ENCODE measurements around the gene CARD11.

CARD11 gene

DNA sequence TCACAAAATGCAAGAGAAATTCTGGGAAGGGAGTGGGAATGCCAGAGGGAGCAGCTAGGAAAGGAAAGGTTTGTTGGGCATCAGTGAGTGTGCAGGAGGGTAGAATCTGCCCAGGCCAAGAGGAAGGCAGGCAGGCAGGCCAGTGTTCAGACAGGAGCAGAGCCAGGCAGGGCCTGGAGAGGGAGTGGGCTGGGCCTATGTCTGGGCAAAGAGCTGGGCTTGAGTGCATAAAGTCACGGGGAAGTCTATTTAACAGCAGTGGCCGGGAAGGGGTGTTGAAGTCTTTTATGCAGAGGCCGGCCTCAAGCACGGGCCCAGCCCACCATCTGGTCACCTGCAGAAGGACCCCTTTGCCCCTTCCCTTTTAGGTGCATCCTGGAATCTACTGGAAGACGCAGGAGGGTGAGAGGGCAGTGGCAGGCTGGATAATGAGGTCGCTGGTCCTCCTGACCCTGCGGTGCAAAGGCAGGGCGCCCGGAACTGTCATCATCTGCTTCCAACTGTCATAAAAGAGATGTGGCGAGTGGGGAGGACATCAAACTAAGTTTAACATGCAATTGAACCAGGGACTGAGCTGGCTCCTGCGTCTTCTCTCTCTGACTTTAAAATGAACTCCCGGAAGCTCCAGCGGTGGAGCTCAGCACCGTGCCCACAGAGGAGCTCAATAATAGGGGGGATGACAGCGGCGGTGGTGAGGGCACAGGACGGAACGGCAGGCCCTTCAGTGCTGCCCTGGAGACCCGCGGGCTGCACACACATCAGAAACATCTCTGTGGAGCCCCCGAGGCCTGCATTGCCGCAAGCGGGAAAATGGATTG, 29.5 kb downstream of the CARD11 start:
- no peak for DNase-seq

DNA sequence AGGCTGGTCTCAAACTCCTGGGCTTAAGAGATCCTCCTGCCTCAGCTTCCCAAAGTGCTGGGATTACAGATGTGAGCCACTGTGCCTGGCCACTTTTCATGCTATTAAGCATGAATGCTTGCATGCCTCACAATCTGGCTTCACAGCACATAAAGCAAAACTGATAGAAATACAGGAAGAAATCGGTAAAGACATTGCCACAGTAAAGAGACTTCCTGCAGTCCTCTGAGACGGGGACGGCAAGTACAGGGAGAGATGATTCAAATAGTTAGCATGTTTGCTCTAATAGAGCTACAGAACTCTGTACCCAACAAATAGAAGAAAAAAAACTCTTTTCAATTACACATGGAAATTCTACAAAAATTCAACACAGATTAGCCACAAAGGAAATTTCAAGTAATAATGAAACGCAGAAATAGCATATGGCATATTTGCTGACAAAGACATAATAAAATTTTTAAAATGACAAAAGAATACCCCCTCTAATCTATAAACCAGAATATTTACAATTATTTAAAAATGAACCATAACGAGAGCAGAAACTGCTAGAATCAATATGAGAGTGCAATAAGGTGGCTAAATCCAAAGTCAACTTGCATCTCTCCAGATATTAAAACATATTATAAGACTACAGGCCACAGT, 32.3 kb downstream of the CARD11 start:
- DNase-seq, result no peak

DNA sequence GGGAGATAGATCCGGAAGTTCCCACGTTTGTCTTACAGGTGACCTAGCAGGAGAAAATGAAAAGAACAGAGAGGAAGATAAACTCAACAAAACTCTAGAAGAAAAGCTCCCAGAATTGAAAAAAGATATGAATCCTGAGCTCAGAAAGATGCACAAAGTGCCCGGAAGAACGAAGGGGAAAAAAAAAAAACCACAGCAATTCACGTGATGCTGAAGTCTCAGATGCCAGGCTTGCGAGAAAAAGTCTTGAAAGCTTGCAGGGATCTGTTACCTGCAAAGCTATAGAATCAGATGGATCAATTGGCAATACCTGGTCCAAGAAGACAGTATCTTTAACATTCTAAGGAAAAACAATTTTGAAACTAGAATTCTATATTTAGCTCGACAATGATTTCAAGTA, 33.5 kb downstream of the CARD11 start:
- no peak for DNase-seq

DNA sequence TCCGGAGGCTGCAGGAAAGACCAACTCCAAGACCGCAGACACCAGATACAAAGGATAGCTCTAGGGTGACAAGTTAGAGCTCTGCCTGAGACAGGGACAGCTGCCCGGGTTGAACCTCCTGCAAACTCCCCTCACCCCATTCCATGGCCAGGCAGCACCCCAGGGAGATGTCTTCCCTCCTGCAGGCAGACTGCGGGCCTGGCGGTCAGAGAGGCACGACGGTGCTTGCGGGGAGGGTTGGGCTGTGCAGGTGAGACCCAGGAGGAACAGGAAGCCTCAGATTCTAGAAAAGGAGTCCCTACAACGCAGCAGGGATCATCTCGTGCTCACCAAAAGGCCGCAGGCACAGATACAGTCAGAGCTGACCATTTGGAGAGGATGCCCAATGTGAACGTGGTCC, 34.6 kb downstream of the CARD11 start:
- no peak for DNase-seq

DNA sequence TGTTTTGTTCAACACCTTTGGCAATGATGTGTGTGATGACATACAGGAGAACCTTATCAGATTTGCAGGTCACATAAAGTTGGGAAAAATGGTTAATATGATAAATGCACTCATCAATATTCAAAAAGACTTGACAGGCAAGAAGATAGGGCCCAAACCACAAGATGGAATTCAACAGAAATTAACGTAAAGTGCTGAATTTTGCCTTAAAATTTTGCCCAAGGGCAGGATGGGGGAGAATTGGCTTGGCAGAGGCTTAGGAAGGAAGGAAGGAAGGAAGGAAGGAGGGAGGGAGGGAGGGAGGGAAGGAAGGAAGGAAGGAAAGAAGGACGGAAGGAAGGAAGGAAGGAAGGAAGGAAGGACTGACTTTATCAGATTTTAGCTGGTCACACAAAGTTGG, 35.3 kb downstream of the CARD11 start:
- no peak for DNase-seq

DNA sequence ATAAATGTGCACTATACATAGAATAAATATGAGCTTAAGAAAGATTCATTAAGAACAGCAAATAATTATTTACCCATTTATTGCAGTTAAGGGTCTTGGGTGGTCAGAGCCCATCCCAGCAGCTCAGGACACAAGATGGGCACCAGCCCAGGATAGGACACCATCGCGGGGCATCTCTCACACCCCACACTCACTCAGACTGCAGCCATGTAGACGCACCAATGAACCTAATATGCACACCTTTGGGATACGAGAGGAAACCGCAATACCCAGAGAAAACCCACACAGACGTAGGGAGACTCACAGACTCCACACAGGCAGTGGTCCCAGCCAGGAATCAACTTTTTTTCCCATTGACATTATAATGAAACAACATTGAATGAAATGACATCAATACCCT, 36.0 kb downstream of the CARD11 start:
- no peak for DNase-seq

DNA sequence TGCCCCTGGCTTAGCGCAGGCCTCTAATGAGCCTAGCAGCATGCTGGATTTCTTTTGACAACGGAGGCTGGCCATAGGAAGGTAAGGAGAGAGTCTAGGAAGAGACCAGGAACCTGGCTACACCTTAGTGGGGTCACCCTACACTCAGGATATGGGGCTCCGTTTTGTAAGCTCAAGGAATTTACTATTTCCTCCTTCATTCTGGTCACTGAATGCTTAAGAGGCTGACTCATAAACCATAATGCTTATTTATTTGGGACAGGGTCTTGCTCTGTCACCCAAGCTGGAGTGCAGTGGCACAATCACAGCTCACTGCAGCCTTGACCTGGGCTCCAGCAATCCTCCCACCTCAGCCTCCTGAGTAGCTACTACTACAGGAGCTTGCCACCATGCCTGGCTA, 38.4 kb downstream of the CARD11 start:
- DNase-seq, result no peak

DNA sequence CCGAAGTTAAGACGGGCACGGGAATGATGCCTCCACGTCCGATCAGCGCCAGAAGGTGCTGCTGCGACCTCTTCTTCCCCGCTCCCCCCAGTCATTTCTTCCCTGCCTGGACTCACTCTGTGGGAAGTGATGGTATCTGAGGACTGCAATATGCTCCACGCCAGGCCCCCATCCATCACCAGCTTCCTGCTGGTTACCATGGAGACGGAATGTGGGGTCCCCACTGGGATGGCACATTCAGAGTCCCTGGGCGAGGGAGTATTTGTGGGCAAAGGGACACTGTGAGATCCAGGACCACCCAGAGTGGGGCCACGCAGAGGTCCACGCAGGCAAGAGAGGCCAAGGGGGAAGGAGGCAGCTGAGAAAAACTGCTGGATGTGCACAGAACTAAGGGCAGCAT, 39.7 kb downstream of the CARD11 start:
- no peak for DNase-seq

DNA sequence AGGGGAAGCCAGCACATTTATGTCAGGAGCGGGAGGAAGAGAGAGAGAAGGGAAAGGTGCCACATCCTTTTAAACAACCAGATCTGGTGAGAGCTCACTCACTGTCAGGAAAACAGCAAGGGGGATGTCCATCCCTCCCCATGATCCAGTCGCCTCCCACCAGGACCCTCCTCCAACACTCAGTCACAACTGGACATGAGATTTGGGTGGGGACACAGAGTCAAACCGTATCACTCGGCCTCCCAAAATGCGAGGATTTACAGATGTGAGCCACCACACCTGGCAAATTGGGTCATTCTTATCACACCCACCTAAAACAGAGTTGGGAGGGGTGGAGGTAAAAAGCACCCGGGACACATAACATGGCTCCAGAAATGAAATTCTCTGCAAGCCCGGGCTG, 41.0 kb downstream of the CARD11 start:
- no peak for DNase-seq

DNA sequence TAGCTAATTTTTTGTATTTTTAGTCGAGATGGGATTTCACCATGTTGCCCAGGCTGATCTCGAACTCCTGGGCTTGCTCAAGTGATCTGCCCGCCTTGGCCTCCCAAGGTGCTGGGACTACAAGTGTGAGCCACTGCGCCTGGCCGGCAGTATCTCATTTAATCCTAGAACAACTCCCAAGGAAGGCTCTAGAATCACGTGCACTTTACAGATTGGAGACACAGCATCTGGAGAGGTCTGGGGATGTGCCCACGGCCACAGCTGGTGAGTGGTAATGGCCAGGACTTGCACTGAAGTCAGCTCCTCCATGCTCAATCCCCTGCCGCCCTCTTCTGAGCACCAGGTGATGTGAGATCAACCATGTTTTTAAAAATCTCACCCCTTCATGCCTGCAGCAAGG, 43.1 kb downstream of the CARD11 start:
- no peak for DNase-seq

DNA sequence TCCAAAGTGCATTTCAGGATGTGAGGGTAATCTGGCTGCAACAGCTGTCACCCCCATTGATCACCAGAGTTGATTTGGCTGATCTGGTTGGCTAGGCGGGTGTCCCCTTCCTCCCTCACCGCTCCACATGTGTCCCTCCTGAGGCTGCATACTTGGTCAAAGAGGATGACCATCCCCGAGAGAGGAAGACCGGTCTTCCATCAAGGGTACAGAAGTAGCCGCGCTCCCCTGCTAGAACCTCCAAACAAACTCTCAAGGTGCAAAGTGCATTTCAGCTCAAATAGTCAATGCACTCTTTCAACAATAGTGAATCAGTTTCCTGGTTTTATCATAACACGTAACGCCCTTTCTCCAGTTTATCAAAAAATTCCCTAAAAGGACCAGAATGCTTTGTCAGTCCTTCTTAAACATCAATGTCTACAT, 44.6 kb downstream of the CARD11 start:
- no peak for DNase-seq

DNA sequence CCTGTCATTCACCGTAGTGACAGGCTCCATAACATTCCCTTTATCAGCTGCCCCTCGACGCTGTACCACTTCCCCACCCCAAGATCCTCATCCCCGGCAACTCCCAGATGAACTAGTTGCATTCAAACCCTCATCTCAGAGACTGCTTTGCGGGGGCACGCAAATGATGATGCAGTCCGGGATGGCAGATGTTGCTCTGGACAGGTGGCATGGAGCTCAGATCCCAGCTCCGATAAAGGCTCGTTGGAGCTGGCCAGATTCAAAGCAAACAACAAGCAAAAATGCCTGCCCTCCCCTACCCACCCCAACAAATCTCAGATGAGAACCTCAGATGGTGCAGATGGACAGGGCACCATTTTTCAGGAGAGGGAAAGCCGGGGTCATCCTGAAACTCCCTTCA, 46.7 kb downstream of the CARD11 start:
- no peak for DNase-seq

DNA sequence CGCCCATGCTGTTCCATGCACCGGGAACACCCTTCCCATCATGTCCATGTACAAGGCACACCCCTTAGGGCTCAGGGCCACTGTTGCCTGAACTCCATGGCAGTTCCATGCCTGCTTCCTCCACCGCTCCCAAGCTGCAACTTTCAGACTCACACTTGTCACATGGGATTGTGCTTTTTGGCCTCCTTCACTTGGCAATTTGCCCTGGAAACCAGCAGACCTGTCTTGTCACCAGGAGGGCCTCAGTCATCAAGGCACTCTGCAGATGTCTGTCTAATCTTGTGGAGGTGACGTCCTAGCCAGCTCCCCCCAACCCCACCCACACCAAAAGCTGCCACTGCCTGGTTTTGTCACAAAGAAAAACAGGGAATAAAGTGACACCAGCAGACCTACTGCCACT, 47.5 kb downstream of the CARD11 start:
- DNase-seq, result no peak

DNA sequence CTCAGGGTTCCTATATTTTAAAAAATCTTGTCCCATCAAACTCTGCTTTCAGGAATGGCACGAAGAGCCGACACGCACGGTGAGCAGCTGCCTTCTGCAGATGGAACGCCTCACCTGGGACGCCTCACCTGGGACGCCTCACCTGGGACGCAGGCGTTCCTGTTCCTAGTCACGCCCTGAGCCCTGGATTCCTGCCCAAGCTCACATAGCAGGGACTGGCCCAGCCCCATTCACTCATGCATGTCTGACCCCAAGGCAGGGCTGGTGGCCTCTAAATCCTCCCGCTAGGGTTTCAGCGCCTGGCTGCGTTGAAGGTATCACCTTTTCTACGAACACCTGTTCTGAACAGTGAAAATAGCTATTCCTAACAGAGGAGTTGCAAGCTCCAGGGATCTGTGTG, 49.8 kb downstream of the CARD11 start:
- DNase-seq, result no peak

DNA sequence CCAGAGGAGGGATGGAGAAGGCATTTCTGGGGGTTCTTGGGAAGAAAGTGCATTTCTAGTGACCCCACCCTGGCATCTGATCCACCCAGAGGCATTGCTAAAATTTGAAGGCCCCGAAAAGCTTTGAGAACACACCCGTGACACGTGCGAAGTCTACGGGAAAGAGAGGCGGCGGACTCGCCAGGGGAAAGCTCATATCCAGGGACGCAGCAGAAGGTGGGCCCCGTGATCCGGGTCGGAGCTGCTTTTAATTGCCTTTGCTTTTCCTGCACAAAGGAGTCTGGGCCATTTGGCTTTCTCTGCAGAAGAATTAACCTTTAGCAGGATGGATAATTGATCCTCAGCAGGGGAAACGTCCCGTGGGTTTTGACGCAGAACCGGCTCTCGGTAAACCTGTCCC, 50.3 kb downstream of the CARD11 start:
- no peak for DNase-seq

DNA sequence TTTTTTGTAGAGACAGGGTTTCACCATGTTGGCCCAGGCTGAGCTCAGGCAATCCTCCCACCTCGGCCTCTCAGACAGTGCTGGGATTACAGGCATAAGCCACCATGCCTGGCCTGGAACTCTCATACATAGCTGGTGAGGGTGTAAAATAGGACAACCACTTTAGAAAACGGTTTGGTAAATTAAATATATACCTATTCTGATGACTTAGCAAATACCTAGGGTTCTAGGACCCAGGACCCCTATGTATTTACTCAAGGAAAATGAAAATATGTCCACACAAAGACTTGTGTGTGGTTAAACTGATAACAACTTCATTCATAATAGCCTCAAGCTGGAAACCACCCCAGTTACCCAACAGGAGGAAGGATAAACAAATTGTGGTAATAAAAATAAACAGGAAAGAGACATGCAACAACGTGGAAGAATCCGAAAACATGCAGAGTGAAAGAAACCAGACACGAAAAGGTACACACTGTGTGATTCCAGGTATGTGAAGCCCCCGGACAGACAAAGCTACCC, 52.7 kb downstream of the CARD11 start:
- no peak for DNase-seq

DNA sequence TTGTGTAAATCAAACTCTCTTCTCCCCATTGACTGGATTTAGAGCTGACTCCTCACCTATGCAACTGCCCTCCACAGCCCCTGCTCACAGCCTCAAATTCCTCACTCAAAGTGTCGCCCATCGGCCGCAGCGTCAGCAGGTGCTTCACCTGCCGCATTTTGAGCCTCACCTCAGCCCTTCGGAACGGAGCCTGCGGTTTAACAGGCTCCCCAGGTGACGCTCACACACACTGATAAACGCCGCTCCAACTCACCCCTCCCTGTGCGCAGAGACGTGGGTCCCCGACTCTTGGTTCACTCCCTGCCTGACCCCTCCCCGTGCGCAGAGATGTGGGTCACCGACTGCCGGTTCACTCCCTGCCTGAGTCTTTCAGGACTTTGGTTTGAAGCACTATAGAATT, 57.1 kb downstream of the CARD11 start:
- DNase-seq, result no peak

DNA sequence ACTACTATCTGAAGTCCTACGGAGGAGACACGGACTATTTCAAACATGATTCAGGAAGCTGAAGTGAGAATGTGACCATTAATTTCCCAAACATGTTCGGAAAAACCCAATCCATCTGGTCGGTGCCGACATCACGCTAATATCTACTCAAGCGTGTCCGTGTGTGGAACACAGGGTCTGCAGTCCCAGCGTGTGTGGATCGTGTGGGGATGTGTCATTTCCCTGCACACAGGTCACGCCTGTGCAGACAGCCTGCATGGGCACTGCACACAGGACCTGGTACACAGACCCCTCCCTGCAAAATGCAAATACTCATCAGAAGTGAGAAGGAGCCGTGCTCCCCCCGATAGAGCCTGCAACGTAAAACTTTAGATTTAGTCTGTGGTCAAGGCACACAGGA, 57.8 kb downstream of the CARD11 start:
- DNase-seq, result no peak

DNA sequence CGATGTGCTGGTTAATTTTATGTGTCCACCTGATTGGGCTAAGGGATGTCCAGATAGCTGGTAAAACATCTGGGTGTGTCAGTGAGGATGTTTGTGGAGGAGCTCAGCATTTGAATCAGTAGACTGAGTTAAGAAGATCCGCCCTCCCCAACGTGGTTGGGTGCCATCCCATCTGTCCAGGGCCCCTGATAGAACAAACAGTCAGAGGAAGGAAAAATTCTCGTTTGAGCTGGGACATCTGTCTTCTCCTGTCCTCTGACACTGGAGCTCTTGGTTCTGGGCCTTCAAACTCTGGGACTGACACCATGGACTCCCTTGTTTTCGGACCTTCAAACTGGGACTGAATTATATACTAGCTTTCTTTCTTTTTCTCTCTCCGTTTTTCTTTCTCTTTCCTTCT, 59.6 kb downstream of the CARD11 start:
- DNase-seq, result no peak

DNA sequence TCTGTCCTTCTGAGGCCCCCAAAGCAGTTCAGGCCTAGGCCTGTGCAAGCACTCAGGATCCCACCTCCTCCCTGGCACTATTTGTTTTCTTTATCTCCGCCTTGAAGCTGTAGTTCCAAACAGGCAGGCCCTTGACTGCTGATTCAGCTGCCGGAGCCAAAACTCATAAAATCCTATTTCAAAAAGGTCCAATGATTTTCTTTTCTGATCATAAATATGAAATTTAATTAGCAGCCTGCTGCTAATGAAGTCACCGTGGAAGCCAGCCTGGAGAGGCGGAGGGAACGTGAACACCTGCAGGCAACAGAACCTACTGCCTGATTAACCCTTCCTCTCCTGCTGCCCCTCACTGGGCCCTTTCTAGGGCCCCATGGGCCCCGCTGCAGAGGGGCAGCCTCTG, 60.1 kb downstream of the CARD11 start:
- no peak for DNase-seq

DNA sequence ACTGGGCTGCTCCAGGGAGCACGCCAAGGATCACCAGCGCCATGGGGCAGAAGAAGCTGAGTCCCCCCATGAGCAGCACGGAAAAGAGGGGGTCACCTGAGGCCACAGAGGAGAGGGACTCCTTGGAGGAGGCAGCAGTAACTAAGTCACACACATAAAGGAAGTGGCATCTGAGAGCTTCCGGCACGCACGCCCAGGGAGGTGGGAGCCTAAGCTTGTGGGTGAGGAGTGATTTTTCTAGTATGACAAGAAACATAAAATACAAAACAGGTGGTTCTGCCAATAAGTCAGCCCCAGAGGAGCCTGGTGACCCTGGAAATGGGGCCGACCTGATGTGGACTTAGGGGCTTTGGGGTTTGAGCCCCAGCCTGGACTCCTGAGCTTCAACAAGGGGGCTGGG, 60.8 kb downstream of the CARD11 start:
- DNase-seq, result no peak

DNA sequence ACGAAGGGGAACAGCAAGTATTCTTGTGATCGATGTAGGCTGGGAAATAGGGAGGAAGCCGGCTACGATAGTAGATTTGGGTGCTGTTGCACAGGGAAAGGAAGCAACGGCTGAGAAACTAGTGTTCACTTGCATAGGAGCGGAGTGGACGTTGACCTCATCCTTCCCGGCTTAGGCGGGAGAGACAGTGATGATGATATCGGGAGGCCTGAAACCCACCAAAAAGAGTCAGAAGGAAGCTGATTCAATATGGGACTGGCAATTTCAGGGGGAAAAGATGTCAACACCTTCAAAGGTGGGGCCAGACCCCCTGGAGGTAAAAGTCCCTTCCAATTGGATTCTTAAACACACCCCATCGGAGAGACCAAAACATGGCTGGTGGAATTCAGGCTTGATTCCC, 61.3 kb downstream of the CARD11 start:
- no peak for DNase-seq

DNA sequence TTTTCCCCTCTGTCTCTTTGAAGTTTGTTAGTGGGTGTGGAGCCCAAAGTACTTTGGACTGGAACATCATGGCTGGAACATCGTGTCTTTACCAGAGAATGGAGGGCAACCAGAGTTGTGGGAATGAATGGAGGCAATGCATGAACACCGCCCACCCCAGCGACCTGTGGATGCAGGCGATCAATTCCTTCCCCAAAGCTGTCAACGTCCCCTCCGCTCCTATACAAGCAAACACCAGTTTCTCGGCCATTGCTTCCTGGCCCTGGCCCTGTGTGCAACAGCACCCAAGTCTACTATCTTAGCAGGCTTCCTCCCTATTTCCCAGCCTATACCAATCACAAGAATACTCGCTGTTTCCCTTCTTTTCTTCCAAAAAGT, 62.6 kb downstream of the CARD11 start:
- DNase-seq, result no peak

DNA sequence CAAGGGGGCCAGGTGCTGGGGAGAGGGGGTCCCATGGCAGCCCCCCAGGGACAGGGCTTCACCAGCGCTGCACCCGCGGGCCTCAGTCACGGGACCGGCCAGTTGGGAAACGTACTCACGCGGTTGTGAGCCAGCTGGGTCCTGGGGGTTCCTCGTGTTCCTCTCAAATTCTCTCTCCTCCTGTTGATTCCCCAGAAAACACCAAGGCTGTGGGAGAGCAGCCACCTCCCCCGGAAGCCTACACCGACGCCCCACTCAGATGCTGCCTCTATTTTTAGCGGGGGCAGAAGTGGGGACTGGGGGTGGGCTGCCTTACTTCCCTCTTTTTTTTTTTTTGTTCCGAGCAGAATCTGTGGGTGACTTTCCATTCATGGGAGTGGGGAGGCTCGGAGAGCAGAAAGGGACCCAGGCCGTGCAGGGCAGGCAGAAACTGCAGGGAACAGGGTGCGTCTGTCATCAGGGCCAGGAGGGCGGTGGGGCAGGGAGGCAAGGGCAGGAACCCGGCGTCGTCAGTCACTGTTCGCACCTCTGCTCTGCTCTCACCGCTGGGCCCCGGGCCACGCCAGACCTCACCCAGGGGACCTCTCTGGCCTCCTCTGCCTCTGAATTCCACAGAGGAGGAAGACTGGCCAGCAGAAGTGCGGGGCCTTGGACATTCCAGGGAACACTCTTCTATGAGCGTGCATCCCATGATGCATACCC, 63.1 kb downstream of the CARD11 start:
- no peak for DNase-seq

All from cerebellar nuclear complex (tissue), 1 donor.